C4-2B (cell line): ENCODE data around the gene TVP23C.

ENCODE experiments used
- H3K27ac ChIP-seq: fragments of 450-650 bp; 2 replicates; pipeline ENCODE4 v1.5.1; 2017
- ZFX ChIP-seq: fragments of 450-650 bp; IDR thresholded peaks from 2 replicates; pipeline ENCODE4 v1.6.1; 2017
- TF ChIP-seq, protein P1 (sequence below): fragments of 450-650 bp; conservative IDR thresholded peaks from 2 replicates; pipeline ENCODE4 v1.5.1; 2017; ENCODE audit warnings: mild to moderate bottlenecking

TVP23C gene

DNA sequence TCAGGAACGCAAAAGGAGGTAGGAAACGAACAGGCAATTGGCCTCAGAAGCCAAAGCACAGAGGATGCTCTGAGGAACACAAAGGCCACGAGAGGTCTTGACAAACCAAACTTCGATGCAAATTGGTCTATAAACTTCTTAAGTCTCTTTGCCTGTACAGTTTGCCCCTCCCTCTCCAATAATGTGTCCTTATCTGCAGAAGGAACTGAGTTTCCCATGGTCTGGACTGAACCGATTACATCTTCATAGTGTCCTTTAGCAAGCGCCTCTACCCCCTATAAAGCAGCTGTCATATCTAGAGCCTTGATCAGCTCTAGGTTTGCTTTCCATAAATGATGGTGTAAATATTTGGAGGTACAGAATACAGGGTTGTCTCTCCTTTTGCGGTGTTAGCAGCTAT, 92.7 kb downstream of the TVP23C start:
- TF ChIP-seq, protein P1, sequence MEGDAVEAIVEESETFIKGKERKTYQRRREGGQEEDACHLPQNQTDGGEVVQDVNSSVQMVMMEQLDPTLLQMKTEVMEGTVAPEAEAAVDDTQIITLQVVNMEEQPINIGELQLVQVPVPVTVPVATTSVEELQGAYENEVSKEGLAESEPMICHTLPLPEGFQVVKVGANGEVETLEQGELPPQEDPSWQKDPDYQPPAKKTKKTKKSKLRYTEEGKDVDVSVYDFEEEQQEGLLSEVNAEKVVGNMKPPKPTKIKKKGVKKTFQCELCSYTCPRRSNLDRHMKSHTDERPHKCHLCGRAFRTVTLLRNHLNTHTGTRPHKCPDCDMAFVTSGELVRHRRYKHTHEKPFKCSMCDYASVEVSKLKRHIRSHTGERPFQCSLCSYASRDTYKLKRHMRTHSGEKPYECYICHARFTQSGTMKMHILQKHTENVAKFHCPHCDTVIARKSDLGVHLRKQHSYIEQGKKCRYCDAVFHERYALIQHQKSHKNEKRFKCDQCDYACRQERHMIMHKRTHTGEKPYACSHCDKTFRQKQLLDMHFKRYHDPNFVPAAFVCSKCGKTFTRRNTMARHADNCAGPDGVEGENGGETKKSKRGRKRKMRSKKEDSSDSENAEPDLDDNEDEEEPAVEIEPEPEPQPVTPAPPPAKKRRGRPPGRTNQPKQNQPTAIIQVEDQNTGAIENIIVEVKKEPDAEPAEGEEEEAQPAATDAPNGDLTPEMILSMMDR = no peak
- no peak for TF ChIP-seq ZFX
- no peak overlapping the region for H3K27ac ChIP-seq

DNA sequence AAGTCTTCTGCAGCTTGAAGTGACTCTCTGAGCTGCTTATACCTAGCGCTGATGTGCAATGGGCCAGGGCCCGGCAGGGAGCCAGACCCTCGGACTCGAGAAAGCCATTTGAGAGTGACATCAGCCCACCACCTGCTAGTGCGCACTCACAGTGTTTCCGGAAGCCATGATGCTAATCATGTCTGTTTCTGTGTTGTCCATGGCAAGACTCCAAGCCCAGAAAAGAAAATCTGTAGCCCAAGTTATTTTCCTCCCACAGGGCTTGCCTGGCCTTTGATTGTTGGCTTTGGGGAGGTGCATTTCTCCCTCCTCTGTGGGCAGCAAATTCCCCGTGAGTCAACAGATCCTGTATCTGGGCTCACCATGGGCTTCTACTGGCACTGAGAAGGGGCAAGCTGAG, 94.0 kb downstream of the TVP23C start:
- no peak overlapping the region for H3K27ac ChIP-seq
- TF ChIP-seq ZFX = no peak
- TF ChIP-seq, protein P1 = no peak

DNA sequence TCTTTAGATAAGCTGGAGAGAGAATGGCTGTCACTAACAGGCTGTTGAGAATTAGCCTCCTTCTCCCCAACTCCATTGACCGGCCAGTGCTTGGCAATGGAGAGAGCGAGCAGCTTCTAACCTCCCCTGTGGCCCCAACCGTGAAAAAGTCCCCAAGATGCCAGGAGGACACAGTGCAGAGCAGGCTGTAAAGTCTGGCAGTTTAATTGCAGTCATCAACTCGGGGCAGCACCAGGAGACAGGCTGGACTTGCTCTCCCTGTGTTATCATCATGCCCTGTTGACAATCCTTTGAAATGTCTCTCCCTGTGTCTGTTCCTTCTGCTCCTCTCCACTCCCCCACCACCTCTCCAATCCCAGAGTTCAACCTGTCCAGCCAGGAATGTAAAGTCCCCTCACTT, 95.2 kb downstream of the TVP23C start:
- no peak for TF ChIP-seq ZFX
- TF ChIP-seq, protein P1 = no peak
- H3K27ac ChIP-seq = no peak overlapping the region

DNA sequence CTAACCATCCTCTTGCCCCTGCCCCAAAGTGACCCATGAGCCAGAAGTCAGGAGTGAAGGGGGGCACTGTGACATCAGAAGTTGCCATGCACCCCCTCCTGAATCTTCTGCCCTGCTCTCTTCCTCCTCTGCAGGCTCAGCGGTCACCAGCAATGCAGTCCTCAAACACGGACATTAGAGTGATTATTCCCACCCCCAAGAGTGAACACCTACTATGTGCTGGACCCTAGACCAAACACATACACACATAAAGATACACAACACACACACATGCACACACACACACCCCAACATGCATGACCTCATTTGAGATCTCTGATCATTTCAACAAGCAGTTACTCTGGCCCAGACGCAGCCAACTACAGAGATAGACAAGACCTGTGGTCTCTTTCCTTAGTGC, 95.7 kb downstream of the TVP23C start, which contains the start of gene CDRT4:
Gene CDRT4 (minus strand): TSS at position 30 of the 400 bp plus-strand sequence. CDS start 27,383 bp downstream, outside the sequence.
- TF ChIP-seq, protein P1 = no peak
- TF ChIP-seq ZFX = no peak
- H3K27ac ChIP-seq = no peak within 1 kb of the TSS

DNA sequence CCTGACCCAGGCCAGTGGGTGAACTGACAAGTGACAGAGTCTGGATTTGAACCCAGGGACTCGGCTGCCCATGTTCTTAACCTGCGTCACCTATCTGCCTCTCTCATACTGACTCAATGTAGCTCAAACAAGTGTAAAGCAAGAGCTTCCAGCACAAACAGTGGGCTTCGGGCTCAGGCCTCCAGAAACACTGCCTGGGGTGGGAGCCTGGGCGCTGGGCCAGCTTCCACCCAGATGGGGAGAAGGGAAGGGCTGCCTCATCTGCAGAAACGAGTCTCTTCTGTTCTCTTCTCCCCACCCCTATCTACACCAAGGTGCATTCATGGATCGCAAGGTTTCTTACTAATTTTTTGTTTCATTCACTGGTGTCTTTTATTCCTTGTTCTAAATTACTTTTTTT, 97.2 kb downstream of the TVP23C start:
- TF ChIP-seq ZFX = no peak
- TF ChIP-seq, protein P1 = no peak

DNA sequence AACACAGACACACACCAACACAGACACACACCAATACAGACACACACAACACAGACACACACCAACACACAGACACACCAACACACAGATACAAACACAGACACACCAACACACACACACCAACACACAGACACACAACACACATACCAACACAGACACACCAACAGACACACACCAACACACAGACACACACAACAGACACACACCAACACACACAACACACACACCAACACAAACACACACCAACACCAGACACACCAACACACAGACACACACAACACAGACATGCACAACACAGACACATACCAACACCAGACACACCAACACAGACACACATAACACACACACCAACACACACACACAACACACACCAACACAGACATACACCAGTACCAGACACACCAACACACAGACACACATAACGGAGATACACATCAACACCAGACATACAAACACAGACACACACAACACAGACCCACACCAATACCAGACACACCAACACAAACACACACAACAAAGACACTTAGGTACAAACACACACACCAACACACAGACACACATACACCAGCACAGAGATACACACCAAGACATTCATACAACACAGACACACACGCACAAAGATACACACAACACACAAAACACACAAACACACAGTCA, 98.1 kb downstream of the TVP23C start:
- TF ChIP-seq, protein P1 = no peak
- no peak for TF ChIP-seq ZFX
- H3K27ac ChIP-seq = no peak overlapping the region

More for the DNA sequence above, 97.2 kb downstream of the TVP23C start:
- no peak overlapping the region for H3K27ac ChIP-seq

DNA sequence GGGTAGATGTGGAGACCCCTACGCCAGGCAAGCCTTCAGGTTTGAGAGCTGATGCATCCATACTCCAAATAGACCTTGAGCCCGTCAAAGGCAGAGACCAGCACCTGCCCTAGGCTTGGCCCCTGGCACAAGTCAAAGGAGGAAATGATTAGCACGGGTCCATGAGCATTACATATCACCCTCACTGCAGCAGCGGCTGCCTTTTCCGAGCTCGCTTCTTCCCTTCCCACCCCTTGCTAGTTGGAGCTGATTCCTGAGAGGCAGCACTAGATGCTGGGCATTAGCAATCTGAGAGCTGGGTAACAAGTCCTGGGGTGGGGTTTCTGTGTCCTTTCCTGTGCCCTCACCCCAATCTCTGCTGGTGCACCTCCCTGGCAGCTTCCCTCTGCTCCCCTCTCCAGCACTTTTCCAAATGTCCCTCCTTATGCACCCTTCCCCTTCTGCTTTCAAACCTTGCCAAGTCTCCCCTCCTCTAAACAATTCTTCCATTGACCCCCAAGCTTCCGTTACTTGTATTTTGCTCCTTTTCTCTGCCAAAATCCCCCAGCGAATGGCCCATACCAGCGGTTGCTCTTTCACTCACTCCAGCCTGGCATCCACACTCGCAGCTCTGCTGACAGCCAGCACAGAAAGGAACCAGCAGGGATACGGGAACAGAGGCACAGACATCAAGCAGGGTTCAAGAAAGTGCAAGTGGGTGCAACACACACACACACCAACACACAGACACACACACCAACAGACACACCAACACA, 98.9 kb downstream of the TVP23C start:
- TF ChIP-seq, protein P1 = no peak
- no peak for TF ChIP-seq ZFX
- H3K27ac ChIP-seq = no peak overlapping the region
